HuH-7 (cell line): ENCODE results near the gene GRAP.
"Not testable (repeated sequence)": the region's sequence is repeated elsewhere in the genome, so short reads cannot be mapped to it uniquely, and the experiment has no call there.

Source experiments
- DNase-seq: peaks from one replicate; pipeline ENCODE4 v3.0.0; 2011; ENCODE audit warnings: low spot score

The GRAP gene

GRCh38 chr17:19046782-19047375, at the start of gene GRAP:
TSS of gene GRAP (minus strand) at chr17:19046957. CDS start at chr17:19046926, 31 bp downstream.
- not testable (repeated sequence) for DNase-seq

DNA sequence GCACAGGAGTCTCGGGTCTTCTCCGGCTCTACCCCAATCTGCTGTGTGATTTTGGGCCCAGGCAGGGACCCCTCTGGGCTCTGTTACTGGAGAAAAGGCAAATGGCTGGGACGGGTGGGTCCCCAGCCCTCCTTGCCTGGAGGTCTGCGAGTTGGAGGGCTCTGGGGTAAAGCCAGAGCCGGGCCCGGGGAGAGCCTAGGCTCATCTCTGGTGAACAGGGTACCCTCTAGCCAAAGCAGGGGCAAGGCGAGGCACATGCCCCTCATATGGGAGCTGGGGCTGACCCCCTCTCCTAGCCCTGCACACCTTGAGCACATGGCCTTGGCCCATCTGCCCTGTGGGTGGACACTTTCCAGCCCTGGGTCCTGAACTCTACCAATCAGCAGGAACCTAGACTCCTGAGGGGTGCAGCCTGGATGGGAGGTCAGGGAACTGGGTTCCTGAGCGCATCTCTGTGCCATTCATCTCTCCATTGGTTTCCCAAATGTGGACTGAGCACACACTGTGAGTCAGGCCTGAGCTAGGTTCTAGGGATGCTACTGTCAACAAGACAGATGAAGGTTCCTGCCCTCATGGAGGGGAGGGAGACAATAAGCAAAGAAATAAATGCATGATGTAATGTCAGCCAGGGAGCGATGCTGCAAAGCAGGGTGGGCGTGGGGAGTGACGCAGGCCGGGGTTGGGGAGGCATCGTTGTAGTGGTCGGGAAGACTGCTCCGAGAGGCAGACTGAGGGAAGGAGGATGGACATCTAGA, 47.1 kb upstream of the GRAP start:
- not testable (repeated sequence) for DNase-seq

- not testable (repeated sequence) for DNase-seq
These were observed 46.3 kb upstream of the GRAP start for GRCh38 chr17:19092737-19093683.

GRCh38 chr17:19090058-19090772, 43.5 kb upstream of the GRAP start:
- DNase-seq, result not testable (repeated sequence)

DNA sequence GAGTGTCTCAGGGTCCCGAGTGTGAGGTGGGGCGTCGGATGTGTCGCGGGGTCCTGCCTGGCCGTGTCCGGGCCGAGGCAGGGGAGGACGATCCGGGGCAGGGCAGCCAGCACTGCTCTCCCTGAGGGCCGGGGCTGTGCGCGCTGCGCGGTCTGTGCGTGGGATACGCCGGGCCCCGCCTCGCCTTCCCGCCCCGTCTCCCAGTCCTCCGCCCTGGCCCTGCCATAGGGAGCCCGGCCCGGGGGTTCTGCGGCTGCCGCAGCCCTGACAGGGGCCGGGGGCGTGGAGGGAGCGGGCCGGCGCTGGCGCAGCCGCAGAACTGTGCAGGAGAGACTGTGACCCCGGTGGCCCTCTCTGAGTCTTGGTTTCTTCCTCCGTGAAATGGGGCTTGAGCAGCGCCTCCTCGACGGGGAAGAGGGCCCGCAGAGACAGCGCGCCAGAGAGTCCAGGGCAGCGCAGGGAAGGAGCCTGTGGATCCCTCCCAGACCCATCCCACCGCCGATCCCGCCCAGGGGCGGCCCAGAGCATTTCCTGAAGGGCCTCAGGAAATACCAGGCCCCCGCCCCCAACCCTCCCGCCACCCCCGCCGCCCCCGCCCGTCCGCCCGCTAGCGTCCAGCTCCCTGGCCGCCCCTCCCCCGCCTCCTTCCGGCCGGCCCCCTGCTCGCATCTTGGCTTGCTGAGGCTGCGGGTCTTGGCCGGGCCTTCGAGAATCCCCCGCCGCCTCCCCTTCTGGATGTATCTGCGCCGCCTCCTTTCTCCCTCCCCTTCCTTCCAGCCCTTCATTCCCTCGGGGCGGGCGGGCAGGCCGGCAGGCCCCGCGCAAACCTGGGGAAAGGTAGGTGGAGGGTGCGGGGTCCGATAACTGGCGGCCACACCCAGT, 42.3 kb upstream of the GRAP start:
- DNase-seq, result not testable (repeated sequence)

GRCh38 chr17:19077386-19077785, 30.6 kb upstream of the GRAP start:
- not testable (repeated sequence) for DNase-seq

DNA sequence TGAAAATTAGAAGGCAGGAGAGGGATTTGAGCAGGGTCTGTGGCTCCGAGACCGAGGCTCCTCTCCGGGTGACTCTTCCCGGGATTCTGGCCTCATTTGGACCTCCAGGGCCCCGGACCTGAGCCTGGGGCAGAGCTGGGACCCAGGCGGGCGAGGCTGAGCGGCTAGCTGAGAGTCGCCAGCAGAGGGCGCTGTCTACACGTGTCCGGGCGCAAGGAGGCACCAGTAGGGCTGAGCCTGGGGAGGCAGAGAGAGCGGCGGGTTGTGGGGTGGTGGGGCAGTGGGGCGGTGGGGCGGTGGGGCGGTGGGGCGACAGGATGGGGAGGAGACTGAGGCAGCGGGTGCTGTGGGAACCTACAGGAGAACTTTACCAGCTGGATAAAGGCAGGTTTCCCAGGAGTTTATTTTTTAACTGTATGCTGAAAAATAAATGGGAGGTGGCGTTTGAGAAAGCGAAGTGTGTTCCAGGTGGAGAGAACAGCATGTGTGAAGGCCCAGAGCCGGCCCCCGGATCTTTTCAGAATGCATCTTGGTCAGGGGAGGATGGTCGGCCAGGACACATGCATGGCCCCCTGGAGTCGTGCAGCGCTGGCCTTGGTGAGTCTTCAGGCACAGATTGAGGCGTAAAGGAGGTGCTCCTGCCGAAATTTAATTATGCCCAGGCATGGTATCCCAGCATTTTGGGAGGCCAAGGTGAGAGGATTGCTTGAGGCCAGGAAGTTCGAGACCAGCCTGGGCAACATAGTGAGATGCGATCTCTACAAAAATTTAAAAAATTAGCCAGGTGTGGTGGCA, 29.8 kb upstream of the GRAP start:
- DNase-seq, result not testable (repeated sequence)

DNA sequence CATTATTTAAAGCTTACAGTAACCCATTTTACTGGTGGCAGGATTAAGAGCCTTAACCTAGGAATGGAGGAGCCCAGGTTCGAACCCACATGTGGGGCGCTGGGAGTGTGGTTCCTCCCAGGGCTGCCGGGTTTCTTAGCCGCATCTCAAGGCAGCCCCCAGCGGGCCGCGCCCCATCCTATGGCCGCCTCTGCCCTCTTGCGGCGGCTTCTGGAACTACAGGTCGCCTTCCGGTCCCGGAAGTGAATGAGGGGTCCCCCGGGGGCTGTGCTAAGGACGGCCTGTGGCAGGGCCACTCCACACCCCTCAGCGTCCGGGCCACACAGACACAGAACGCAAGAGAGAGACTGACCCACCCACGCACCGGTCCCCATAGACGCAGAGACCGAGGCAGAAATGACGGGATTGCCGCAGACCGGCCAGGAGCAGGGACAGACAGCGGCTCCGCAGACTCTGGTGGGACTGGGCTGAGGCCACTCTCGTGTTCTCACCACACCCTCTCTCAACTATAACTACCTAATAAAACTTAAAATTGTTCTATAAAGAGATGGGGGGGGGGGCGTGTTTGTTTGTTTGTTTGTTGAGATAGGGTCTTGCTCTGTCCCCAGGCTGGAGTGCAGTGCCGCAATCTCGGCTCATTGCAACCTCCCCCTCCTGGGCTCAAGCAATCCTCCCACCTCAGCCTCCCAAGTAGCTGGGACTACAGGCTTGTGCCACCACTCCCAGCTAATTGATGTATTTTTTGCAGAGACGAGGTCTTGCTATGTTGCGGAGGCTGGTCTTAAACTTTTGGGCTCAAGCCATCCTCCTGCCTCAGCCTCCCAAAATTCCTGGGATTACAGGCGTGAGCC, 23.8 kb upstream of the GRAP start:
- DNase-seq, result not testable (repeated sequence)

DNA sequence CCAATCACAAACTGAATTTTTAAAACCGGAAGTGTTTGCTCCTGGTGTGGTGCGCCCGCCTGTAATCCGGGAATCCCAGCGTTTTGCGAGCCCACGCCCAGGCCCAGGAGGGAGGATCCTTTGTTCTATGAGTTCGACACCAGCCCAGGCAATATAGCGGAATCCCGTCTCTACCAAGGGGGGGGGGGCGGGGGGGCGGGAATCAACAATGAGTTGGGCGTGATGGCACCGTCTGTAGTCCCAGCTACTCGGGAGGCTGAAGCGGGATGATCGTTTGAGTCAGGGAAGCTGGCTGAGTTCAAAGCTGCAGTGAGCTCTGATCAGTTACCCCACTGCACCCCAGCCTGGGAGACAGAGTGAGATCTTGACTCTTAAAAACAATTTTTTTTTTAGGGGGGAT, 17.6 kb upstream of the GRAP start:
- DNase-seq, result not testable (repeated sequence)

GRCh38 chr17:19063326-19063956, 16.7 kb upstream of the GRAP start:
- DNase-seq, result not testable (repeated sequence)

DNA sequence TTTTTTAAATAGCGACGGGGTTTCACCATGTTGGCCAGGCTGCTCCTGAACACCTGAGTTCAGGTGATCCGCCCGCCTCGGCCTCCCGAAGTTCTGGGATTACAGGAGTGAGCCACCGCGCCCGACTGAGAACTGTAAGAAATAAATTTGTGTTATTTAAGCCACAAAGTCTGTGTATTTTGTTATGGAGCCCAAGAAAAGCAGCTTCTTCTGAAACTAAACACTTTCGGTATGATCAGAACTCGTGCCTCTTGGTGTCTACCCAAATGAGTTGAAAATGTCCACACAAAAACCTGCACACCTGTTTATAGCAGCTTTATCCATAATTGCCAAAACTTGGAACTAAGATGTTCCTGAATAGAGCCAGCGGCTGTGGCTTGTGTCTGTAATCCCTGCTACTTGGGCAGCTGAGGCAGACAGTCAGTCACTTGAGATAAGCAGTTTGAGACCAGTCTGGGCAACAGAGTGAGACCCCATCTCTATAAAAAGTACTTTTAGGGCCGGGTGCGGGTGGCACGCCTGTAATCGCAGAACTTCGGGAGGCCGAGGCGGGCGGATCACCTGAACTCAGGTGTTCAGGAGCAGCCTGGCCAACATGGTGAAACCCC, 16.1 kb upstream of the GRAP start:
- DNase-seq, result not testable (repeated sequence)

DNA sequence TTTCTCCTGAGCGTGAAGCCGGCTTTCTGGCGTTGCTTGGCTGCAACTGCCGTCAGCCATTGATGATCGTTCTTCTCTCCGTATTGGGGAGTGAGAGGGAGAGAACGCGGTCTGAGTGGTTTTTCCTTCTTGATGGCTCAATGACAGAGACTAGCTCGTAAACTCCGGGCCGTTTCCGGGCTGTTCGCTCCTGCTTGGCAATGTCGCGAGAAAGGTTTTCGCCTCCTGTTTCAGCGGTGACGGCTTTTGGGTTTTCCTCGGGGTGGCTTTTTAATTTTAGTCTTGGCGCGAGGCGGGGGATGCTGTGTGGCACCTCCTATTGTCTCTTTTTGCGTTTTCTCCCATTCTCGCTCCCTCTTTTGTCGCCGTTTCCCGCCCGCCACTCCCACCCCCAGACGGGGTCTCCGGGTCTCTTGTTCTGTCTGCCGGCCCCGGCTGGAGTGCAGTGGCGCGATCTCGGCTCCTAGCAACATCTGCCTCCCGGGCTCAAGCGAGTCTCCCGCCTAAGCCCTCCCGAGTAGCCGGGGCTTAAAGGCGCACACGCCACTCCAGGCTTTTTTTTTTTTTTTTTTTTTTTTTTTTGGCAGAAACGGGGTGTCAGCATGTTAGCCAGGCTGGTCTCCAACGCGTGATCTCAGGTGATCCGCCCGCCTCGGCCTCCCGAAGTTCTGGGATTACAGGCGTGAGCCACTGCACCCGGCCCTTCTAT, 15.4 kb upstream of the GRAP start:
- DNase-seq, result not testable (repeated sequence)

GRCh38 chr17:19055447-19055846, 8.7 kb upstream of the GRAP start:
- not testable (repeated sequence) for DNase-seq

DNA sequence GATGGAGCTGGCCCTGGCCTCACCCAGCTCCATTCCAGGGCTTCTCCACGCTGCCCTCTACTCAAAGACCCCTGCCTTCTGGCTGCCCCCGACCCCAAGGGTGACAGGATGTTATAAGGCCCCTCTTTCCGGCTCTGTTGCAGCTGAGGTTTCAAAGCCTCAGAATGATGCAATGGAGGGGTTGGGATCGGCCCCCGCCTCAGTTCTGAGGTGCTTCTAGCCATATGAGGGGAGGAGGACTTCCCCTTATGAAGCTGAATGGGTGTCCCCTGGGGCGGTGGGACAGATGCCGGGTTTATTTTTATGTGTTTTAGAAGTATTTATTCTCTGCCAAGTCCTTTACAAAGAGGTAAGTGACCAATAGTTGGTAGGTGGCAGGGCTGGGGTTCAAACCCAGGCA, 2.1 kb upstream of the GRAP start:
- not testable (repeated sequence) for DNase-seq

DNA sequence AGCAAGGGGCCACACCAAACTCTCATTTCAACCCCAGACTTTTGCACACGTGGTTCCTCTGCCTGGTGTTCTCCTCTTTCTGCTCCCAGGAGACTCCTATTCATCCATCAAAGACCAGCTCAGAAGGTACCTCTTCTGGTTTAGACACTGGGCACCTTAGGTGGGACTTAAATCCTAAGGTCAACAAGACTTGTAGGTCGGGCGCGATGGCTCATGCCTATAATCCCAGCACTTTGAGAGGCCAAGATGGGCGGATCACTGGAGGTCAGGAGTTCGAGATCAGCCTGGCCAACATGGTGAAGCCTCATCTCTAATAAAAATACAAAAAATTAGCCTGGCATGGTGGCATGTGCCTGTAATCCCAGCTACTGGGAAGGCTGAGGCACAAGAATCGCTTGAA, 753 bp upstream of the GRAP start:
- DNase-seq, result not testable (repeated sequence)

GRCh38 chr17:19044643-19045042, 2.1 kb downstream of the GRAP start:
- DNase-seq, result not testable (repeated sequence)

GRCh38 chr17:19043032-19043431, 3.7 kb downstream of the GRAP start:
- DNase-seq, result not testable (repeated sequence)
